ENCODE measurements around the gene ZNF385D.

The ZNF385D gene

DNA sequence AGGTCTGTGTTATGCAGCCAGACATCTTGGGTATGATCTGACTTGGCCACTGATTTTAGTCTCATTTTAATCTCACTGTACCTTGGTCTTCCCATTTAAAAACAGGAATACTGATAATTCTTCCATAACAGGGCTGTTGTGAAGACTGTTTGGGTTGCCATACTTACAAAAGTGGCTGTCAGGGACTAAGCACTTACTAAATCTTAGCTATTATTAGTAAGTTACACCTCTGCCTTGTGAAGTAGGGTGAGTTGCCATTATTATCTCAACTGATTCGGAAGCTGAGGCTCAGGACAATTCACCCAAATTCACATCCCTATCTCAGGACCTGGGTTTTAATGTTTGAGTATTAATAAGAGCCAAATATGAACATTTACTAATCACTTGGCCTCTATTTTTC, 12.7 kb downstream of the ZNF385D start:
- Histone ChIP-seq H3K9ac (ENCODE audit: low read length) (no peak overlapping the region), H3K27me3 (ENCODE audit: control insufficient read depth in 1 of 2, insufficient read depth in 1 of 2, low read length in 2 of 2) (no peaks in the 10 kb centered on the region), H2AK5ac (ENCODE audit: low read length, severe bottlenecking) (no peak overlapping the region), H3K9me3 (ENCODE audit: control insufficient read depth, low read length) (no peaks in the 10 kb centered on the region), H3K18ac (ENCODE audit: low read depth in 1 of 2, low read length in 2 of 2) (no peak overlapping the region), H3K4me3 (ENCODE audit: insufficient read depth in 1 of 2, low read depth in 1 of 2, low read length in 2 of 2) (no peak overlapping the region), H3K36me3 (ENCODE audit: control insufficient read depth in 1 of 2, insufficient read depth in 2 of 2, low read depth in 1 of 2, low read length in 2 of 2) (no peaks in the 10 kb centered on the region), H3K79me1 (replicated peaks; ENCODE audit: low read length, poor library complexity, severe bottlenecking) (peaks cover 24% of the 10 kb centered on the region), H4K8ac (ENCODE audit: low read length) (no peak overlapping the region), H3K14ac (ENCODE audit: low read length in 2 of 2) (no peak overlapping the region), H3K23ac (ENCODE audit: low read length in 2 of 2) (no peak overlapping the region), H3K4me2 (ENCODE audit: low read length, poor library complexity, severe bottlenecking) (no peak overlapping the region), H2BK5ac (ENCODE audit: low read depth, low read length, poor library complexity, severe bottlenecking) (no peak overlapping the region), H2BK15ac (ENCODE audit: low read depth, poor library complexity, severe bottlenecking) (no peak overlapping the region), H3K4me1 (ENCODE audit: control insufficient read depth, insufficient read depth, low read depth, low read length) (peaks cover 3% of the 10 kb centered on the region), H3K27ac (ENCODE audit: low read length, poor library complexity, severe bottlenecking) (no peak overlapping the region), H2BK12ac (ENCODE audit: low read length in 2 of 2) (no peak overlapping the region), H4K91ac (ENCODE audit: low read length) (no peak overlapping the region), H2AFZ (ENCODE audit: low read depth, low read length) (no peak overlapping the region), H2BK120ac (ENCODE audit: low read depth, low read length) (no peak overlapping the region), H3K4ac (ENCODE audit: low read depth in 1 of 2, low read length in 2 of 2) (no peak overlapping the region)
- WGBS = no CpG with 5 or more reads among the region's 1 CpG
- DNase-seq = no peak

DNA sequence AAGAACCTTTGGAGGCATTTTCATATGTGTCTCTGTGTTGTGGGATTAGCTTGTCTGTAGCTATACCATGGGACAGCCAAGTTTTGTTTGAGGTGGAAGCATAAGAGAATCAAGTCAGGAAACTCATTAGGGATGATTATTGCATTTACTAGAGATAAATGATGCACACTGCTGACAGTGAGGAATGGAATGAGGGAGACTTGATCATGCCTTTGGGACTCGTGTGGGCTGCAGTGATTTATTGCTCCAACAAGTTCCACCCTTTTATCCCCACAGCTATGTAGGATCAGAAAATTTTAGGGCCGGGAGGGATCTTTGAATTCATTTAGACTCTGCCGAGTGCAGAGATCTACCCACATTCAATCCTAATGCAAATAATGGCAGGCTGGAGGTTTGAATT, 16.3 kb downstream of the ZNF385D start:
- H3K4me2 ChIP-seq (ENCODE audit: low read length, poor library complexity, severe bottlenecking) = no peak overlapping the region
- no peaks in the 10 kb centered on the region for H3K4me1 ChIP-seq (ENCODE audit: control insufficient read depth, insufficient read depth, low read depth, low read length)
- H3K27me3 ChIP-seq (ENCODE audit: control insufficient read depth in 1 of 2, insufficient read depth in 1 of 2, low read length in 2 of 2) = no peaks in the 10 kb centered on the region
- H3K36me3 ChIP-seq (ENCODE audit: control insufficient read depth in 1 of 2, insufficient read depth in 2 of 2, low read depth in 1 of 2, low read length in 2 of 2) = no peaks in the 10 kb centered on the region
- H4K91ac ChIP-seq (ENCODE audit: low read length) = no peak overlapping the region
- no peak overlapping the region for H2BK12ac ChIP-seq (ENCODE audit: low read length in 2 of 2)
- H2AFZ ChIP-seq (ENCODE audit: low read depth, low read length) = no peak overlapping the region
- H3K4me3 ChIP-seq (ENCODE audit: insufficient read depth in 1 of 2, low read depth in 1 of 2, low read length in 2 of 2) = no peak overlapping the region
- H2BK15ac ChIP-seq (ENCODE audit: low read depth, poor library complexity, severe bottlenecking) = no peak overlapping the region
- no peak overlapping the region for H4K8ac ChIP-seq (ENCODE audit: low read length)
- no peak overlapping the region for H3K14ac ChIP-seq (ENCODE audit: low read length in 2 of 2)
- no peaks in the 10 kb centered on the region for H3K9me3 ChIP-seq (ENCODE audit: control insufficient read depth, low read length)
- H3K27ac ChIP-seq (ENCODE audit: low read length, poor library complexity, severe bottlenecking) = no peak overlapping the region
- H2BK120ac ChIP-seq (ENCODE audit: low read depth, low read length) = no peak overlapping the region
- no peak overlapping the region for H2BK5ac ChIP-seq (ENCODE audit: low read depth, low read length, poor library complexity, severe bottlenecking)
- no peak overlapping the region for H3K18ac ChIP-seq (ENCODE audit: low read depth in 1 of 2, low read length in 2 of 2)
- H3K79me1 ChIP-seq (replicated peaks; ENCODE audit: low read length, poor library complexity, severe bottlenecking) = peaks cover 13% of the 10 kb centered on the region
- 56% methylated on average over 2 of the region's 3 CpGs for WGBS
- DNase-seq = no peak
- no peak overlapping the region for H3K9ac ChIP-seq (ENCODE audit: low read length)
- H3K4ac ChIP-seq (ENCODE audit: low read depth in 1 of 2, low read length in 2 of 2) = no peak overlapping the region
- no peak overlapping the region for H3K23ac ChIP-seq (ENCODE audit: low read length in 2 of 2)
- H2AK5ac ChIP-seq (ENCODE audit: low read length, severe bottlenecking) = no peak overlapping the region

DNA sequence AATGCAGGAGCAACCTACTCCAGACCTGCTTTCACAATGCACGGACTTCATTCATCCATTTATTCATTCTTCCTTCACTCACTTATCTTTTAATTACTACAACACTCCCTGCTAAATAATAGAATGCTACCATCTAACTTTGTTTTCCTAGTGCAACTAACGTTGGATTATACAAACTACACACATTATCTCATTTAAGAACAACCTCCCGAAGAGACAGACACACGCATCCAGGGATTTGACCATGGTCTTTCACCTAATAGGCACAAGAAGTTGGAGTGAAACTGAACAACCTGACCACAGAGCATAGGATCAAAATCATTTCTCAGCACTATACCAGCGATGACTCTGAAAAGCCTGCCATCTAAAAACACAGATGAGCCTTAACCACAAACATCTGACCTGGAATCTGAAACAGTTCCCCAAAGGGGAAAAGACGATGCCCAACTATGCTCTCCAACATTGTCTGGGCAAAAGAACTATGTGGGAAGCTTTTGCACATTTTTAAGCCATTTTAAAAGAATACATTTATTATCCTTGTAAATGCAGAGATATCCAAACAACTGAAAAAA, 21.0 kb downstream of the ZNF385D start:
- peak overlapping the region; percentile 77 for H3K27ac ChIP-seq (ENCODE audit: low read length, poor library complexity, severe bottlenecking)
- H2AK5ac ChIP-seq (ENCODE audit: low read length, severe bottlenecking) = peak overlapping the region; percentile 53
- DNase-seq = no peak
- H3K9me3 ChIP-seq (ENCODE audit: control insufficient read depth, low read length) = peaks cover 4% of the 10 kb centered on the region
- H3K4me2 ChIP-seq (ENCODE audit: low read length, poor library complexity, severe bottlenecking) = no peak overlapping the region
- WGBS = 71% methylated on average over 5 of the region's 6 CpGs
- no peak overlapping the region for H3K23ac ChIP-seq (ENCODE audit: low read length in 2 of 2)
- H2BK5ac ChIP-seq (ENCODE audit: low read depth, low read length, poor library complexity, severe bottlenecking) = no peak overlapping the region
- H2AFZ ChIP-seq (ENCODE audit: low read depth, low read length) = no peak overlapping the region
- H3K14ac ChIP-seq (ENCODE audit: low read length in 2 of 2) = no peak overlapping the region
- H3K4me1 ChIP-seq (ENCODE audit: control insufficient read depth, insufficient read depth, low read depth, low read length) = no peaks in the 10 kb centered on the region
- H3K79me1 ChIP-seq (replicated peaks; ENCODE audit: low read length, poor library complexity, severe bottlenecking) = peaks cover 6% of the 10 kb centered on the region
- peak overlapping the region in 1 of 2 experiments; percentile 20 for H3K4me3 ChIP-seq (ENCODE audit: insufficient read depth in 1 of 2, low read depth in 1 of 2, low read length in 2 of 2)
- no peak overlapping the region for H3K4ac ChIP-seq (ENCODE audit: low read depth in 1 of 2, low read length in 2 of 2)
- H3K27me3 ChIP-seq (ENCODE audit: control insufficient read depth in 1 of 2, insufficient read depth in 1 of 2, low read length in 2 of 2) = no peaks in the 10 kb centered on the region
- no peaks in the 10 kb centered on the region for H3K36me3 ChIP-seq (ENCODE audit: control insufficient read depth in 1 of 2, insufficient read depth in 2 of 2, low read depth in 1 of 2, low read length in 2 of 2)
- no peak overlapping the region for H2BK15ac ChIP-seq (ENCODE audit: low read depth, poor library complexity, severe bottlenecking)
- peak overlapping the region; percentile 29 for H3K9ac ChIP-seq (ENCODE audit: low read length)
- H2BK12ac ChIP-seq (ENCODE audit: low read length in 2 of 2) = no peak overlapping the region
- no peak overlapping the region for H2BK120ac ChIP-seq (ENCODE audit: low read depth, low read length)
- no peak overlapping the region for H4K91ac ChIP-seq (ENCODE audit: low read length)
- no peak overlapping the region for H3K18ac ChIP-seq (ENCODE audit: low read depth in 1 of 2, low read length in 2 of 2)
- H4K8ac ChIP-seq (ENCODE audit: low read length) = no peak overlapping the region

DNA sequence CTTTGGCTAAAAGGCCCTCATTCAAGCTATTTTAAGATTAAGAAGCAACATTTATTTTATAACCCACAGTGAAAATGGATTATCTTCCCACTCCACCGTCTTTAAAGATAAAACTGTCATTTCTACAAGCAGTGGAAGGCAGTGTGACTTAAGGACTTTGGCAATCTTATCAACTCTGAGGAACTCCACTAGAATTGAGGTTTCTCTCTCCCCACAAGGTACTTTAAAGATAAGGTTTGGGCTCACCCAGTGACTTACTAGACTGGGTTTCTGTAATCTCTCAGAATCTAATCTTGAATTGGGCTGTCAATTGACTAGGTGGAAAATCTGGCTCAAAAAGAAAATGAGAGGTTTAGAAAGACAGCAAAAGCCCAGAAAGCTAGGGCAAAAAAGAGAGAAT, 21.7 kb downstream of the ZNF385D start:
- H3K9ac ChIP-seq (ENCODE audit: low read length) = peak overlapping the region; percentile 29
- H2AFZ ChIP-seq (ENCODE audit: low read depth, low read length) = no peak overlapping the region
- no peak overlapping the region for H2BK15ac ChIP-seq (ENCODE audit: low read depth, poor library complexity, severe bottlenecking)
- no peak for DNase-seq
- H2AK5ac ChIP-seq (ENCODE audit: low read length, severe bottlenecking) = peak overlapping the region; percentile 53
- H3K14ac ChIP-seq (ENCODE audit: low read length in 2 of 2) = no peak overlapping the region
- H3K4ac ChIP-seq (ENCODE audit: low read depth in 1 of 2, low read length in 2 of 2) = no peak overlapping the region
- peaks cover 6% of the 10 kb centered on the region for H3K79me1 ChIP-seq (replicated peaks; ENCODE audit: low read length, poor library complexity, severe bottlenecking)
- H3K4me3 ChIP-seq (ENCODE audit: insufficient read depth in 1 of 2, low read depth in 1 of 2, low read length in 2 of 2) = no peak overlapping the region
- no peaks in the 10 kb centered on the region for H3K4me1 ChIP-seq (ENCODE audit: control insufficient read depth, insufficient read depth, low read depth, low read length)
- H3K9me3 ChIP-seq (ENCODE audit: control insufficient read depth, low read length) = peaks cover 4% of the 10 kb centered on the region
- H3K27ac ChIP-seq (ENCODE audit: low read length, poor library complexity, severe bottlenecking) = peak overlapping the region; percentile 77
- H2BK5ac ChIP-seq (ENCODE audit: low read depth, low read length, poor library complexity, severe bottlenecking) = no peak overlapping the region
- H3K36me3 ChIP-seq (ENCODE audit: control insufficient read depth in 1 of 2, insufficient read depth in 2 of 2, low read depth in 1 of 2, low read length in 2 of 2) = no peaks in the 10 kb centered on the region
- 0% methylated on average over 1 of the region's 1 CpG for whole genome bisulfite sequencing
- no peak overlapping the region for H2BK120ac ChIP-seq (ENCODE audit: low read depth, low read length)
- H4K8ac ChIP-seq (ENCODE audit: low read length) = no peak overlapping the region
- no peak overlapping the region for H3K23ac ChIP-seq (ENCODE audit: low read length in 2 of 2)
- no peaks in the 10 kb centered on the region for H3K27me3 ChIP-seq (ENCODE audit: control insufficient read depth in 1 of 2, insufficient read depth in 1 of 2, low read length in 2 of 2)
- no peak overlapping the region for H3K4me2 ChIP-seq (ENCODE audit: low read length, poor library complexity, severe bottlenecking)
- no peak overlapping the region for H4K91ac ChIP-seq (ENCODE audit: low read length)
- no peak overlapping the region for H2BK12ac ChIP-seq (ENCODE audit: low read length in 2 of 2)
- H3K18ac ChIP-seq (ENCODE audit: low read depth in 1 of 2, low read length in 2 of 2) = no peak overlapping the region
